Neuron (in vitro differentiated cells): Measurements from ENCODE around the gene PFKP.

Experiments
- H2AFZ ChIP-seq: one replicate; pipeline ENCODE4 v1.6.1; 2013; ENCODE audit warnings: low read depth, mild to moderate bottlenecking, inconsistent platforms, low read length, moderate library complexity
- H3K27me3 ChIP-seq: one replicate; pipeline ENCODE4 v1.6.1; 2013; ENCODE audit warnings: low read length; ENCODE audit not compliant: insufficient read depth
- H3K36me3 ChIP-seq: one replicate; pipeline ENCODE4 v1.6.1; 2013; ENCODE audit warnings: low read length; ENCODE audit not compliant: insufficient read depth
- H3K4me1 ChIP-seq: one replicate; pipeline ENCODE4 v1.6.1; 2013; ENCODE audit warnings: low read length; ENCODE audit not compliant: insufficient read depth
- H3K4me3 ChIP-seq: 2 replicates; pipeline ENCODE4 v1.5.1; 2013; ENCODE audit warnings: mild to moderate bottlenecking, low read length, moderate library complexity
- H3K9me3 ChIP-seq: one replicate; pipeline ENCODE4 v1.6.1; 2013; ENCODE audit warnings: low read length

The PFKP gene

GRCh38 chr10:3186368-3186767 lies 119.0 kb downstream of the PFKP start:
- peaks cover 6% of the 10 kb centered on the region for H3K4me1 ChIP-seq
- no peak overlapping the region for H2AFZ ChIP-seq
- no peaks in the 10 kb centered on the region for H3K9me3 ChIP-seq
- no peaks in the 10 kb centered on the region for H3K36me3 ChIP-seq
- no peak overlapping the region for H3K4me3 ChIP-seq
- H3K27me3 ChIP-seq, result no peaks in the 10 kb centered on the region
